ENCODE results near the gene NPSR1.

DNA sequence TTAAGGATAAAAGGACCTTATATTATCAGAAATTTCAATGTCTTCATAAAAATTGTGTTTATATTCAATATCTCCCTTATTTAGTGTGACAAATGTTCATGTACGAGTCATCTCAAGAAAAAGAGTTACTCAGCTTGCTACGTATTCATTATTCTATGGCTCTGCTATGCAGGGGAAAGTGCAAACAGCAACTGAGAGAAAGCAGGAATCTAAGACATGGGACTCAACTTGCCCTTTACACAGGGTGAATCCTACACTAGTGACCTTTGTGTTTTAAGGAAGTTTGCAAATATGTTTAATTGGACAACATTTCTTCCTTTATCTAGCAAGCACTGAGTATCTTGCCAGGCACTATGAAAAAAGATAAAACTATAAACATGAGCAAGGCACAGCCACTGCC is 104.7 kb downstream of the NPSR1 start:
- no peak for TF ChIP-seq TRIM28 (IDR thresholded peaks at IDR 0.05; ENCODE audit: borderline replicate concordance, low read length)
- no peak for TF ChIP-seq ZNF335 (tag by site-specific recombination; conservative IDR thresholded peaks at IDR 0.05)
- TF ChIP-seq, protein P1, sequence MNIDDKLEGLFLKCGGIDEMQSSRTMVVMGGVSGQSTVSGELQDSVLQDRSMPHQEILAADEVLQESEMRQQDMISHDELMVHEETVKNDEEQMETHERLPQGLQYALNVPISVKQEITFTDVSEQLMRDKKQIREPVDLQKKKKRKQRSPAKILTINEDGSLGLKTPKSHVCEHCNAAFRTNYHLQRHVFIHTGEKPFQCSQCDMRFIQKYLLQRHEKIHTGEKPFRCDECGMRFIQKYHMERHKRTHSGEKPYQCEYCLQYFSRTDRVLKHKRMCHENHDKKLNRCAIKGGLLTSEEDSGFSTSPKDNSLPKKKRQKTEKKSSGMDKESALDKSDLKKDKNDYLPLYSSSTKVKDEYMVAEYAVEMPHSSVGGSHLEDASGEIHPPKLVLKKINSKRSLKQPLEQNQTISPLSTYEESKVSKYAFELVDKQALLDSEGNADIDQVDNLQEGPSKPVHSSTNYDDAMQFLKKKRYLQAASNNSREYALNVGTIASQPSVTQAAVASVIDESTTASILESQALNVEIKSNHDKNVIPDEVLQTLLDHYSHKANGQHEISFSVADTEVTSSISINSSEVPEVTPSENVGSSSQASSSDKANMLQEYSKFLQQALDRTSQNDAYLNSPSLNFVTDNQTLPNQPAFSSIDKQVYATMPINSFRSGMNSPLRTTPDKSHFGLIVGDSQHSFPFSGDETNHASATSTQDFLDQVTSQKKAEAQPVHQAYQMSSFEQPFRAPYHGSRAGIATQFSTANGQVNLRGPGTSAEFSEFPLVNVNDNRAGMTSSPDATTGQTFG (tag by site-specific recombination; IDR thresholded peaks at IDR 0.05; ENCODE audit: borderline replicate concordance), result no peak
- TF ChIP-seq CTCF (tag by site-specific recombination; IDR thresholded peaks at IDR 0.05), result no peak
- no peak for TF ChIP-seq ZSCAN18 (tag by site-specific recombination; IDR thresholded peaks at IDR 0.05)
- TF ChIP-seq ZNF311 (tag by site-specific recombination; IDR thresholded peaks at IDR 0.05; ENCODE audit: borderline replicate concordance), result no peak
- TF ChIP-seq ZNF23 (tag by site-specific recombination; IDR thresholded peaks at IDR 0.05; ENCODE audit: borderline replicate concordance), result no peak
- TF ChIP-seq PBX3 (CRISPR knock-in tag; IDR thresholded peaks at IDR 0.05), result no peak
- TF ChIP-seq, protein P2, sequence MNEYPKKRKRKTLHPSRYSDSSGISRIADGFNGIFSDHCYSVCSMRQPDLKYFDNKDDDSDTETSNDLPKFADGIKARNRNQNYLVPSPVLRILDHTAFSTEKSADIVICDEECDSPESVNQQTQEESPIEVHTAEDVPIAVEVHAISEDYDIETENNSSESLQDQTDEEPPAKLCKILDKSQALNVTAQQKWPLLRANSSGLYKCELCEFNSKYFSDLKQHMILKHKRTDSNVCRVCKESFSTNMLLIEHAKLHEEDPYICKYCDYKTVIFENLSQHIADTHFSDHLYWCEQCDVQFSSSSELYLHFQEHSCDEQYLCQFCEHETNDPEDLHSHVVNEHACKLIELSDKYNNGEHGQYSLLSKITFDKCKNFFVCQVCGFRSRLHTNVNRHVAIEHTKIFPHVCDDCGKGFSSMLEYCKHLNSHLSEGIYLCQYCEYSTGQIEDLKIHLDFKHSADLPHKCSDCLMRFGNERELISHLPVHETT (tag by site-specific recombination; IDR thresholded peaks at IDR 0.05), result no peak
- TF ChIP-seq ZNF404 (tag by site-specific recombination; IDR thresholded peaks at IDR 0.05), result no peak

All from HEK293 (cell line).